Dendritic cell treated with granulocyte-macrophage colony-stimulating factor and Interleukin-4, amounts not matched to agents 40 ng/mL and 50 ng/mL, for 4 days (primary cell): Measurements from ENCODE around the gene ARHGEF6.

Experiments
- H3K27ac Mint-ChIP-seq: one replicate; pipeline ENCODE4 v1.8.0; 2022; ENCODE audit warnings: mild to moderate bottlenecking, mixed read lengths
- H3K27me3 Mint-ChIP-seq: one replicate; pipeline ENCODE4 v1.8.0; 2022; ENCODE audit warnings: mild to moderate bottlenecking, mixed read lengths
- H3K36me3 Mint-ChIP-seq: one replicate; pipeline ENCODE4 v1.8.0; 2022; ENCODE audit warnings: low read depth, mixed read lengths
- H3K4me1 Mint-ChIP-seq: one replicate; pipeline ENCODE4 v1.8.0; 2022; ENCODE audit warnings: low read depth, mixed read lengths
- H3K4me3 Mint-ChIP-seq: one replicate; pipeline ENCODE4 v1.8.0; 2022; ENCODE audit warnings: mild to moderate bottlenecking, moderate library complexity, mixed read lengths
- H3K9me3 Mint-ChIP-seq: one replicate; pipeline ENCODE4 v1.8.0; 2022; ENCODE audit warnings: mixed read lengths
- intact Hi-C: fragments of 100-400 bp; cut with micrococcal nuclease; formaldehyde crosslinking; loops from one replicate; pipeline ENCODE4 v1.15.0; 2022

ARHGEF6 gene

GRCh38 chrX:136679531-136679930 lies 101.2 kb downstream of the ARHGEF6 start:
- H3K9me3 Mint-ChIP-seq, result no peaks in the 10 kb centered on the region
- intact Hi-C loops, result no loop called here
- no peak overlapping the region for H3K27ac Mint-ChIP-seq
- H3K36me3 Mint-ChIP-seq, result peaks cover 57% of the 10 kb centered on the region
- no peaks in the 10 kb centered on the region for H3K27me3 Mint-ChIP-seq
- H3K4me3 Mint-ChIP-seq, result no peak overlapping the region
- H3K4me1 Mint-ChIP-seq, result no peaks in the 10 kb centered on the region

DNA sequence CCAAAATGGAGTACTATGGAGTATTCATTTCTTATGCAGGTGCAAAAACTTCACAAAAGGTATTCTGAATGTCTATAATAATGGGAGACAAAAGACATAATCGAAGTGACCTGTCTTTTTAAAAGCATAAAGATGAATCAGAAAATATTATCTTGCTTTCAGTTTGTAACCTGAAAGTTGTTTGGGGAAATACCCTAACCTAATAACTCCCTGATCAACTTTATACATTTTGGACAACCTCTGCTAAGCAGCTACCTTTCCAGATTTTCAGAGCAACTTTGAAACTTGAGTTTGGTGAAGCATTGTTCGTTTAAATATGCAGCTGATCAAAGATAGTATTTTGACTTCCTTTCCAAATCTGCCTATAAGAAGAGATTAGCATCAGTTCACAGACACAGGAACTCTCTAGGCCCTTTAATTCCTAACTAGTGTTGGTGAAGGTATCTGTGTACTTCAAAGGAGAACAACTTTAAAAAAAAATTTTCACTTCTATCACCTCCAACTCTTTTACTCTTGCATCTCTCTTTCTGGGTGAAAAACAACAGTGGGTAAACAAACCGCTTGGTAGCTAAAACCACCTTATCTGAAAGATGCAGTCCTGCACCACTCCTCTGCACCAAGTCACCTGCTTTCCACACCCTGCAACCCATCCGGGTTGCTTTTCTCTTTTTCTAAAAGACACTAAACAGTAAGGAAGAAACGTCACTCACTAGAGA lies 106.3 kb downstream of the ARHGEF6 start:
- peaks cover 9% of the 10 kb centered on the region for H3K4me1 Mint-ChIP-seq
- no peak overlapping the region for H3K4me3 Mint-ChIP-seq
- no peak overlapping the region for H3K27ac Mint-ChIP-seq
- peaks cover 81% of the 10 kb centered on the region for H3K36me3 Mint-ChIP-seq
- intact Hi-C loops, result no loop called here
- no peaks in the 10 kb centered on the region for H3K27me3 Mint-ChIP-seq
- no peaks in the 10 kb centered on the region for H3K9me3 Mint-ChIP-seq

- peaks cover 94% of the 10 kb centered on the region for H3K36me3 Mint-ChIP-seq
- peaks cover 19% of the 10 kb centered on the region for H3K4me1 Mint-ChIP-seq
- intact Hi-C loops, result no loop called here
- H3K27me3 Mint-ChIP-seq, result no peaks in the 10 kb centered on the region
- H3K27ac Mint-ChIP-seq, result no peak overlapping the region
- H3K9me3 Mint-ChIP-seq, result no peaks in the 10 kb centered on the region
- no peak overlapping the region for H3K4me3 Mint-ChIP-seq
These were observed 109.6 kb downstream of the ARHGEF6 start for GRCh38 chrX:136671006-136671610.

DNA sequence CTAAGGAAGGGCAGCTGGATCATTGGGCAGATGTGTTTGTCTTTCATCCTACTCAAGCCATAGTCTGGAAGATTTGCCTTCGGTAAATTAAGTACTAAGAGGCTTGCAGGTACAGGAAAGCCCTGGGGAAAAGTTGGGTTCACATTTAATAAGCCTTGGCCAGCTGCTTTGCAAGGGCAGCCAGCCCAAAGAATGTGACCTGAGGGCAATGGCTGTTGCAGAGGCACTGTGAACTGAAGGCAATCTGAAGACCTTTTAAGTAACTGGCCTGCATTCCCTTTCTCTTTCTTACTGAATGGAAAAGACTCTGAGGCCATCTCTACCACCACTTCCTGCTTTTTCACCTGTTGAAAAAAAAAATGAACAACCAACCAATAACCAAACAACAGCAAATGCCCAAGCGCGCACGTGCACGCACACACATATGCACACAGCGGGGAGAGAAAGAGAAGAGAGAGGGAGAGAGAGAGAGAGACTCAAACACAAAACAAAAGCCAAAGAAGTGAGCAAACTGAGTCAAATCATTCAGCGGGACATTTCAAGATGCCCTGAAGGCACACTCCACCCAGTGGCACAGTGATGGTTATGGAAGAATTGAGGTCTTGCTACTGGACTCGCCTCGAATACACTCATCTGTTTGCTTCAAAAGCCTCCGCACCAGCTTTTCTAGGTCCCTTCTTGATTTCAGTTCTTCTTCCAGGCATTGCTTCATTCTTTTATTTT lies 113.1 kb downstream of the ARHGEF6 start:
- Mint-ChIP-seq H3K4me1 (peaks cover 32% of the 10 kb centered on the region), H3K27ac (no peak overlapping the region), H3K9me3 (no peaks in the 10 kb centered on the region), H3K27me3 (no peaks in the 10 kb centered on the region), H3K36me3 (peaks cover 85% of the 10 kb centered on the region), H3K4me3 (no peak overlapping the region)
- intact Hi-C loops, result no loop called here

DNA sequence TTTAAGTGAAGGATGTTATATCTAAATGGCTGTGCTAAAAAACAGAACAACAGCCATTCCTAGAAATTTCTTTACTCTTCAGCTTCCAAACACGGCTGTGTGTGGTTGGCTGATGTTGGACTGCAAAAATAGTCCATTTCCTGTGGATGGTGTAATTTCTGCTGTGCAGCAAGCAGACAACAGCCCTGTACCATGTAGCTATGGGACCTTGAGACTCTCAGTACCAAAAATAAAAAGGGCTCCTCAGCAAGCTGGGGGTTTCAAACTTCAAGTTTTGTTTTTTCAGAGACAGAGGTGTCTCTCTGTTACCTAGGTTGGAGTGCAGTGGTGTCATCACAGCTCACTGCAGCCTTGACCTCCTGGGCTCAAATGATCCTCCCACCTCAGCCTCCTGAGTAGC lies 114.6 kb downstream of the ARHGEF6 start:
- Mint-ChIP-seq H3K27me3 (no peaks in the 10 kb centered on the region), H3K36me3 (peaks cover 75% of the 10 kb centered on the region), H3K4me3 (no peak overlapping the region), H3K4me1 (peaks cover 23% of the 10 kb centered on the region), H3K27ac (no peak overlapping the region), H3K9me3 (no peaks in the 10 kb centered on the region)
- intact Hi-C loops, result no loop called here

DNA sequence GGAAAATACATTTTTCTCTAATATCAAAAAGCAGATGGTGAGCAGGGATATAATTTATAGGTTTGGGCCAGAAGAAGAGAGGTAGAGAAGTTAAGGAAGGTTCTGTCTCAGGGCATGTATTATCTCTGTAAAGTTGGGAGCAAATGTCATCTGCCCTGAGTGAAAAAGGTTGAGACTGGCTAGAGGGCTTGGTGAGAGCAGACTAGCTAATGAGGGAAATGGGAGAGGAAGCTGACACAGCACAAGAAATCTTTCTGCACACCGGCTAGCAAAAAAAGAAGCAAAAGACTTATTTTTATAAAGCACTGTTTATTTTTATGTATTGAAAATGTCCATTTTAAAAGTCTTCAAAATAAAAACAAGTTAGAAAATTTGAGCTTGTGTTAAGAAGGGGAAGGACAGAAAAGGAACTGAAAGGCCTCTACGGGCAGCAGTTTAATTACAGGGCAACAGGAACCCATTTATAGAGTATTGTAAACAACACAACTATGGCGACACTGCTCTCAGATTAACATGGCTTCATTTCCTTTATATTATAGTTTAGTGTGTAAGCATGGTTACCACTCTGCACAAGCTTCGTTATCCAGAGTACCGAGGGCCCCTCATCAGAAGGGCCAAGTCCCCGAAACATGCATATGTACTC lies 115.4 kb downstream of the ARHGEF6 start:
- intact Hi-C loops, result no loop called here
- Mint-ChIP-seq H3K27me3 (no peaks in the 10 kb centered on the region), H3K9me3 (no peaks in the 10 kb centered on the region), H3K27ac (peak overlapping the region; percentile 82), H3K4me1 (peaks cover 23% of the 10 kb centered on the region), H3K36me3 (peaks cover 72% of the 10 kb centered on the region), H3K4me3 (peak overlapping the region; percentile 37)

DNA sequence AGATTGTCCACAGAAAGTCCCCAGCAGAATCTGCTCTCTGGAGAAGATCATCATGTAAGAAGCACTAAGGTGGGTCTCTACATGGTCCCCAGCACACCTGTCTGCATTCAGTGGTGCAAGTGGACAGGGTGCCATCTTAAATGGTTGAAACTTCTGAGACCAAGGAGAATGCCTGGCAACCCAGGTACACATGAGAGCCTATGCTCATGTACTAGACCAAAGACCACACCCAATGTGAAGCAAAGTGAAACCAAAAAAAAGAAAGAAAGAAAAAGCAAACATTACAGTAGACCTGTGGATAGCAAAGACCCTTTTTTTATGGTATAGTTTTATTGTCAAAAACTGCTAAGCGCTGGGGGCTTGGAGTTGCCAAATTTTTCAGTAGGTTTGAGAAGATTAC lies 117.8 kb downstream of the ARHGEF6 start:
- no peak overlapping the region for H3K4me3 Mint-ChIP-seq
- peaks cover 19% of the 10 kb centered on the region for H3K4me1 Mint-ChIP-seq
- intact Hi-C loops, result no loop called here
- H3K27ac Mint-ChIP-seq, result no peak overlapping the region
- peaks cover 56% of the 10 kb centered on the region for H3K36me3 Mint-ChIP-seq
- no peaks in the 10 kb centered on the region for H3K9me3 Mint-ChIP-seq
- H3K27me3 Mint-ChIP-seq, result no peaks in the 10 kb centered on the region

DNA sequence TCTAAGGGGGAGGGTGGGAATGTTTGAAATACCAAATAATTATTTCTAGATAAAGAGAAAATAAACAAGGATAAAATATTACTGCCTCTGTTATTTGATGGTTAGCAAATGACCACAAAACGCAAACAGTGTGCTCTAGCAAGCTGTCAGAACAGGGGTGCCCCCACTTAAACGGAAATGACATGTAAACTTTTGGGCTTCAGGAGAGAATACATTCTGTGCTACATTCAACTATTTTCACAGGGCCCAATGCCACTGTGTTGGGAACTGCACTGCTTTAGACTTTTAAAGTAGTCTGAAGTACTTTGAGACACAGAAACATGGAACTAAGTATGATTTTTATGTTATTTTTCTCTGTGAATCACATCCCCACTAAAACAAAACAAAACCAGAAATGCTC lies 118.6 kb downstream of the ARHGEF6 start:
- peaks cover 47% of the 10 kb centered on the region for H3K36me3 Mint-ChIP-seq
- peaks cover 13% of the 10 kb centered on the region for H3K4me1 Mint-ChIP-seq
- H3K9me3 Mint-ChIP-seq, result no peaks in the 10 kb centered on the region
- H3K27ac Mint-ChIP-seq, result no peak overlapping the region
- no peak overlapping the region for H3K4me3 Mint-ChIP-seq
- intact Hi-C loops, result no loop called here
- H3K27me3 Mint-ChIP-seq, result no peaks in the 10 kb centered on the region

GRCh38 chrX:136660896-136661295 lies 119.8 kb downstream of the ARHGEF6 start:
- Mint-ChIP-seq H3K36me3 (peaks cover 38% of the 10 kb centered on the region), H3K4me1 (peaks cover 13% of the 10 kb centered on the region), H3K27me3 (no peaks in the 10 kb centered on the region), H3K9me3 (no peaks in the 10 kb centered on the region), H3K27ac (no peak overlapping the region), H3K4me3 (no peak overlapping the region)
- intact Hi-C loops, result no loop called here

GRCh38 chrX:136659174-136659573 lies 121.6 kb downstream of the ARHGEF6 start:
- peaks cover 6% of the 10 kb centered on the region for H3K4me1 Mint-ChIP-seq
- H3K4me3 Mint-ChIP-seq, result no peak overlapping the region
- no peak overlapping the region for H3K27ac Mint-ChIP-seq
- H3K36me3 Mint-ChIP-seq, result peaks cover 30% of the 10 kb centered on the region
- H3K9me3 Mint-ChIP-seq, result no peaks in the 10 kb centered on the region
- intact Hi-C loops, result no loop called here
- H3K27me3 Mint-ChIP-seq, result no peaks in the 10 kb centered on the region

- intact Hi-C loops, result no loop called here
- H3K4me3 Mint-ChIP-seq, result no peak overlapping the region
These were observed 122.6 kb downstream of the ARHGEF6 start for GRCh38 chrX:136658151-136658550.

GRCh38 chrX:136656361-136656964 lies 124.3 kb downstream of the ARHGEF6 start:
- Mint-ChIP-seq H3K36me3 (peaks cover 15% of the 10 kb centered on the region), H3K4me3 (no peak overlapping the region), H3K4me1 (no peaks in the 10 kb centered on the region), H3K27ac (no peak overlapping the region), H3K27me3 (no peaks in the 10 kb centered on the region), H3K9me3 (no peaks in the 10 kb centered on the region)
- intact Hi-C loops, result no loop called here

More at GRCh38 chrX:136658151-136658550, 122.6 kb downstream of the ARHGEF6 start:
- Mint-ChIP-seq H3K36me3 (peaks cover 21% of the 10 kb centered on the region), H3K27ac (no peak overlapping the region), H3K27me3 (no peaks in the 10 kb centered on the region), H3K9me3 (no peaks in the 10 kb centered on the region), H3K4me1 (no peaks in the 10 kb centered on the region)

- Mint-ChIP-seq H3K36me3 (no peaks in the 10 kb centered on the region), H3K27me3 (no peaks in the 10 kb centered on the region), H3K4me3 (no peak overlapping the region), H3K27ac (no peak overlapping the region), H3K9me3 (no peaks in the 10 kb centered on the region), H3K4me1 (no peaks in the 10 kb centered on the region)
- intact Hi-C loops, result no loop called here
These were observed 127.7 kb downstream of the ARHGEF6 start for GRCh38 chrX:136652822-136653723.
